DMS79 (cell line): Measurements from ENCODE around the gene FBXW8.
A peak's percentile ranks its signal among the peaks of the same experiment; 100 is the strongest.

Experiments
- DNase-seq: peaks from one replicate; lab custom pipeline; 2025; lab: John Stamatoyannopoulos, UW

FBXW8 gene, protein sequence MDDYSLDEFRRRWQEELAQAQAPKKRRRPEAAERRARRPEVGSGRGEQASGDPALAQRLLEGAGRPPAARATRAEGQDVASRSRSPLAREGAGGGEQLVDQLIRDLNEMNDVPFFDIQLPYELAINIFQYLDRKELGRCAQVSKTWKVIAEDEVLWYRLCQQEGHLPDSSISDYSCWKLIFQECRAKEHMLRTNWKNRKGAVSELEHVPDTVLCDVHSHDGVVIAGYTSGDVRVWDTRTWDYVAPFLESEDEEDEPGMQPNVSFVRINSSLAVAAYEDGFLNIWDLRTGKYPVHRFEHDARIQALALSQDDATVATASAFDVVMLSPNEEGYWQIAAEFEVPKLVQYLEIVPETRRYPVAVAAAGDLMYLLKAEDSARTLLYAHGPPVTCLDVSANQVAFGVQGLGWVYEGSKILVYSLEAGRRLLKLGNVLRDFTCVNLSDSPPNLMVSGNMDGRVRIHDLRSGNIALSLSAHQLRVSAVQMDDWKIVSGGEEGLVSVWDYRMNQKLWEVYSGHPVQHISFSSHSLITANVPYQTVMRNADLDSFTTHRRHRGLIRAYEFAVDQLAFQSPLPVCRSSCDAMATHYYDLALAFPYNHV

DNA sequence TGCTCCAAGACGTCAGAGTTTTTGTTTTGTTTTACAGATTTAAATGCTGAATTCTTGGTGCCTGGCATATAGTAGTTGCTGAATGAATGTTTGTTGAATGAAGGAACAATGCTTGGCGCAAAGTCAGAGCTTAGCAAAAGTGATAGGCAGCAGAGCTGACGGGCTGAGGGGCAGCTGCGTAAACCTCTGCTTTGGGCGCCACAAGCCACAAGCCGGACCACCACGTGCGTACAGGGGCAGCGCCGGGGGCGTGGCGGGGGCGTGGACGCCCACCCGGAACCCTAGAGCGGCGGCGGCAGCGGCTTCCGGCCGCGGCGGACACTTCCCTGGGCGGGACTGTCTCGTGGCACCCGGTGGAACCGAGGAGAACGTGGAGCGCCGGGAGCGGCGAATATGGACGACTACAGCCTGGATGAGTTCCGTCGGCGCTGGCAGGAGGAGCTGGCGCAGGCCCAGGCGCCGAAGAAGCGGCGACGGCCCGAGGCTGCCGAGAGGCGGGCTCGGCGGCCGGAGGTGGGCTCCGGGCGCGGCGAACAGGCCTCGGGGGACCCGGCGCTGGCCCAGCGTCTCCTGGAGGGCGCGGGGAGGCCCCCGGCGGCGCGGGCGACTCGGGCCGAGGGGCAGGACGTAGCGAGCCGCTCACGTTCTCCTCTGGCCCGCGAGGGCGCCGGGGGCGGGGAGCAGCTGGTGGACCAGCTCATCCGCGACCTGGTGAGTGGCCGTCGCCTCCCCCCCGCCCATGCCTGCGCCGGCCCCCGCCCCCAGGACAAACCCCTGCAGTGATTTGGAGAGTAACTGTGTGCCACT, at the start of gene FBXW8:
Gene FBXW8, plus strand, starts transcription at position 306 of the 807 bp plus-strand sequence. Its CDS starts 88 bp downstream, at position 394.
- peak; percentile 15 for DNase-seq

DNA sequence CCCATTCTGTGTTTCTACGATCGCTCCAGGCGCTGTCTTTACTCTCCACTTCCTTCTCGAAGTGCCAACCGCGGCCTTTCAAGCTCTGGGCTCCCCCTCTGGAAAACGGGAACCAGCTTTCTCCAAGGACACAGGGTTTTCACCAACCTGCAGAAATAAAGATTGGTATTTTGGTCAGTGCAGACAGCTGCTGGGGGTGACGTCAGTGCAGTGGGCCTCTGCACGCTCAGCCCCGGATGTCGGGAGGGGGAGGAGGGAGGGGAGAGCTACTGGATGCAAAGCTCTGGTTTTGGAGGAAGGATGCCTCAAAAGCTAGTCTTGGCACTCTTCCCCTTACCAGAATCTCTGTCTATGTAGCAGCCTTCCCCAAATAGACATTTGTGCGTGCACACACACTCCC, 49.4 kb upstream of the FBXW8 start:
- no peak for DNase-seq

DNA sequence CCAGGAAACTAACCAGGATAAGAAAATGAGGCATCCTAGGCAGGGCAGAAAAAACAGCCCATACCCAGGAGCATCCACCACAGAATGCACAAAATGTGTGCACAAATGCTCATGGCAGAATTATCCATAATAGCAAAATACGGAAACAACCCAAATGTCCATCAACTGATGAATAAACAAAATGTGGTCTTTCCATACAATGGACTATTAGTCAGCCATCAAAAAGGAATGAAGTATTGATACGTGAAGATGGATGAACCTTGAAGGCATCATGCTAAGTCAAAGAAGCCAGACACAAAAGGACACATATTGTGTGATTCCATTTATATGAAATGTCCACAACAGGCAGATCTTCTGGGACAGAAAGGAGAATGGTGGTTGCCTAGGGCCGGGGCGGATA, 48.6 kb upstream of the FBXW8 start:
- no peak for DNase-seq

DNA sequence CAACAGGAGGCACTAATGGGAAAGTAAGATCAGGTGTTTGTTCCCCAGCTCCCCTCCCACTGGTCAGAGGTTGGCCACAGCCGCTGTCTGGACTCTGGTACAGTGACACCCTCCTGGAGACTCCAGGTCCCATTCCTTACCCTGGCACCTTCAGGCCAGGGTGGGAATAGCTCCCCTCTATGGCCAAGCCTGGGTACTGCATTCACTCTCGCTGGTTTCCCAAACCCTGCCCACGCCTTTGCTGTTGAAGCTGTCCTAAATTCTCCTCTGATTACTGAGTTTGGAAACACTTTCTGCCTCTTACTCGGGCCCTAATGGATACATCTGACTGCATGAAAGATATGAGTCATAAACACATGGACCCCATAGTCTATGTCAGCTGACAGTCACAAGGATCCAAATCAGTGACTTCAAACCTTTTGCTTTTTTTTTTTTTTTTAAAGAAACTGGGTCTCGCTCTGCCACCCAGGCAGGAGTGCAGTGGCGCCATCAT, 47.4 kb upstream of the FBXW8 start:
- DNase-seq = no peak

DNA sequence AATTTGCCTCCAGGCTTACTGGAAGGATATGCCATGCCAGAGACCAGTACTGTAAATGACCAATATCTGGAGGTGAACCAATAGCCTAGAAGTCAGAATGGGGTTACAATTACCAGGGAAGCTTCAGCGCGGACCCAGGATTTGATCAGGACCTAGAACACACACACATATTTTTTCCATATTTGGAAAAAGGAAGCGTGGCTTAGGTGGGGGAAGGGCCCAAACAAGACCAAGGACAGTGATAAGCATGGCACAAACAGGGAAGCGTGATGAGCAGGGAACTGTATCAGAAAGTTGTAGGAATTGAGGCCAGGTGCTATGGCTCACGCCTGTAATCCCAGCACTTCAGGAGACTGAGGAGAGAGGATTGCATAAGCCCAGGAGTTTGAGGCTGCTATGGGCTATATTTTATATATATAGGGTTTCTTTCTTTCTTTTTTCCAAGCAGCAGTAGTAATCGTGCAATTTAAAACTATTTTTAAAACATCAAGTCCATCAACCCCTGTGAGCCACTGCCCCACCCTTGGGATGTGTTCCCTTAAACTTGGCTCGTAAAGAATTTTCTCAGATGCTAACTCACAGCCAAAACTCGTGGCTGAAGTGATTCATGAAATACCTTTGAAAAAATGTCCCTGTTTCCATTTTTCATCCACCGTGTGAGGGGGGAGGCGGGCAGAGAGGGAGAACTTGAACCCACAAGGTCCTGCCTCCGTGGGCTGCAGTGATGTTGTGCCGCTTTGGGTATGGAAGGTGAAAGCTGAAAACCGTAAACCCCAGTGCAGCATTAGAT, 46.2 kb upstream of the FBXW8 start:
- no peak for DNase-seq

DNA sequence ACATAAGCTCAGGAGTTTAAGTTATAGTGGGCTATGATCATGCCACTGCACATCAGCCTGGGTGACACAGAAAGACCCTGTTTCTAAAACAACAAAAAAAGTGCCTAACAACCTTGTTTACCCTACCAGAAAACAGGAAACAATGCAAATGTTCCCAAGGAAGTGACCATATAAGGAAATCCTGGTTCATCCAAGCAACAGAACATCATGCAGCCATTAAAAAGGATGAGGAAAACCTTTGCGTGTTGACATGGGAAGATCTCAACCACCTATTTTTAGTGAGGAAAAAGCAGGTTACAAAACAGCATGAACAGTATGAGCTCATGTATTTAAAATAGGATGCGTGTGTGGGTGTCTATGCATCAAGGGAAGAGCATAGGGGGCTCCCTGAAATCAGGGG, 43.2 kb upstream of the FBXW8 start:
- no peak for DNase-seq

DNA sequence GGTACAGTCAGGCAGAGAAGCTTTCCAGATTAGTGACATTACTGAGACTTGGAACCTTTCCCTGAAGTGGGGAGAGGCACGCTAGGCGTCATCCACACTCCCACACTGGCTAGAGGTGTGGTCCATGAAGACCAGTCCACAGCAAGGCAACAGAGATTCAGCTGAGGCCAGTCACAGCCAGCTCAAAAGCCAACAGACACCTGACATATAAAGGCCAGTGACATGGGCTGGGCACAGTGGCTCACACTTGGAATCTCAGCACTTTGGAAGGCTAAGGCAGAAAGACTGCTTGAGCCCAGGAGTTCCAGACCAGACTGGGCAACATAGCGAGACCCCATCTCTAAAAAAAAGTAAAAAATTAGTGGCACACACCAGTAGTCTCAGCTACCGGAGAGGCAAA, 40.4 kb upstream of the FBXW8 start:
- DNase-seq = no peak

DNA sequence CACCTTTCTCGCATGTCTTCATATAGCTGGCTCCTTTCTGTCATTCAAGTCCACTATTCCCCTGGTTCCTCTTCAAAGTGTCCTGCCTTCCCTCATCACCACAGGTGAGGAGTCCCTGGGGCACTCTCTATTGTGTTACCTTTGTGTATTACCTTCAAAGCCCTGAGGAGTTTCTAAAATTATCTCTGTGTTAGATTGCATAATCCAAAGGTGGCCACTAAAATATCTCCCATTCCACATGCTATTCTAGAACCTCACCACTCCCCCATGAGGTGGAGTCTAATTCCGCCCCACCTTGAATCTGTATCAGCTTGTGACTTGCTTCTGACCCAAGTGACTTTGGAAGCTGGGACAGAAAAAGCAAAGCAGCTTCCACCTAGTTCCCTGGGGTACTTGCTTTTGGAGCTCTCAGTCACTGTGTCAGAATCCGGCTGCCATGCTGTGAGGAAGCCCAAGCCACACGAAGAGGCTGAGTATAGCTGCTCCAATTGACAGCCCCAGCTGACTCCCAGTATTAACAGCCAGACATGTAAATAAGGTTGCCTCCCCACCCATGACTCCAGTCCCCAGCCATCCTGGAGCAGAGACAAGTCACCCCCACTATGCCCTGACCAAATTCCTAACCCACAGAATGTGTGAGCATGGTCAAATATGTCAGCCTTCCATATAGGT, 36.3 kb upstream of the FBXW8 start:
- DNase-seq = no peak

DNA sequence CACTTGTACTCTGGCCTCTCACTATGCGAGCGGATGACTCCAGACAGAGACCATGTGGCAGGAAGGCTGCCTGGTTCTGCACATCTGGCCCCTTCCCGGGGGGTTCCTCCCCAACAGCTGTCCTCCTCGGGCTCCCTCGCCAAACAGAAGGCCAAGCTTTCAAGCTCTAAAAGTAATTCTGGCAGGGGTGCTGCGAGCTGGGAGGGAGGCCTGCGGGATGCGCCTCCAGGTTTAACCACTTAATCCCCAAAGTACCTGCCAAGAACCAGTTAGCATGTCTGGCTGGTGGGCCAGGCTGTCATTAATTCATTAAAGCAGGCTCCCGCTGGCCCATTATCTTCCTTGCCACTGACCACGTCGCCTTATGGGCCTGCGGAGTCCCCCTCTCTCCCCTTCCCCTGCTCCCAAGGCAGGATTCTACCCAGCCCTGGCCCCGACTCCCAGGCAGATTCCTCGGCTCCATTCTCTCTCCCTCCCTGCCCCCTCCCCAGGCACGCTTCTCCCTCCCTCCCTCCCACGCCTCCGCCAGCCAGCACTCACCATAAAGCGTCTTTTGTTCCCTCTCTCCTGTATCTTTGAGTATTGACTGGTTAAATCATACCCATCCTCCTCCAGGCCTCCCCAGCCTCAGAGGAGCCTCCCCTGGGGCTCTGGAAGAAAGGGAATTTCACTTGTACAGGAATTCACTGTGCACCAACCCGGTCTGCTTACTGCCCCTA, 34.4 kb upstream of the FBXW8 start:
- DNase-seq = no peak

DNA sequence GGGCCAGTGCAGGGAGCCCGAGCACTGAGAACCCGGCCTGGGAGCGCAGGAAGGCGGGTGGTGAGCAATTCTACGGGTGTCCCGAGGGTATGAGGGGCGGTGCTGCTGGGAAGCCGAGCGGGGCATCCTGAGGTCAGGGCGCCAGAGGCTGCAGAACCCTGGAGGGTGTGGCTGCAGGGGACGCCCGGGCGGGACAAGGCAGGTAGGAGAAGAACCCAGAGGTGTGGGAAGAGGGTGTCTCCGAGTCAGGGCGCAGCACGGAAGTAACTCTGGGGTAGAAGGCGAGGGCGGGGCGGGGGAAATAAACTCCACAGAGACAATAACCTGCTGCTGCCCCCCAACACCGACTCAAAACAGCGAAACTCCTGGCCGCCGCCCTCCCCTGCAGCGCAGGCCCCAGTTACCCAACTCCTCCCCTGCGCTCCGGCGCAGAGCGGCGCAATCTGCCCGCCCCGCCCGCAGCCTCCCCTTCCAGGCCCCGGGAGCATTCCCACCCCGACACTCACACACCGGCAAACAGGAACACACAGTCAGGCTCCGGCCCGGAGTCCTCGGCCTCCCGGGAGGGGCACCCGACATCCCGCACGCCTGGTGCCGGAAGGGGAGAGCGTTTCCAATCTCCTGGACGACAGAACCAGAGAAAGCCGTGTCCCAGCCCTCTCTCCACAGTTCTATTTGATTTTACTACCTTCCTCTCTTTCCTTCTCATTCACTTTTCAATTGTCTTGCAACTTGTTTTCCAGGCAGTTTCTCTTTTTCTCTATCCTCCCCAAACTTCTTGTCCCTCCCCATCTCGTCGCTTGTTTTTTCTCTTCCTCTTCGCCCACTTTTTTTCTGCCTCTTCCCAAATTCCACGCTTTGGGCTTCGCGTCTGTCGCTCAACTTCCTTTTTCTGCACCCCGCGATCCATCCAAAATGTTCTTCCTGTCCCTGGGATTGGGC, 31.9 kb upstream of the FBXW8 start:
- DNase-seq = no peak

DNA sequence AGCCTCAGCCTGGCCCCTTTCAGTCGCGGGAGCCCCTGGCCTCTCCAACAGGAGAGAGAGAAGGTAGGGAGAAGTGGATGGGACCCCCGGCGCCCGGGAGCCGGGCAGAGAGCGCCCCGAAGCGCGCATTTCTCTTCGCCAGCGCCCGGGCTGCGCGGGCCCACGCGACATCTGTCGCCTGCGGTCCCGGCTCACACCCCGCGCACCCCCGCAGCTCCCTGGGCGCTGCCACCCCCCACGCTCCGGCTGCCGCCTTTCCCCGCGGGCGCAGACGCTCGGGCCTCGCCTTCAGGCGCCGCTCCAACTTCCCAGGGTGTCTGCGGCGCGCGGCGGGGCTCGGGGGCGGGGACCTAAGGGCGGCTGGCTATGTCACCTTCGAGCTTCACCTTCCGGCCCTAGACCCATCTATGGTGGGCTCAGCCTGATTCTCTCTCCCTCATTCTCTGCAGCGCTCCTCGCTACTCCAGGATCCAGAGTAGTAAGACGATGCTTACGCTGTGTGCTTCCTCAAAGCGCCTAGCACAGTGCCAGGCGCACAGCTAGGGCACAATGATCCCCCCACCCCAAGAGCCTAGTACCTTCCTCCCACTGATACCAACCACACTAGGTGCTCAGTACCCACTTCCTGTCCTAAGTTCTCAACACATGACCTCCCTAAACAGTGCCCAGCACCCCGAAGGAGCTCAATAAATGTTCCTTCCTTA, 31.1 kb upstream of the FBXW8 start:
- DNase-seq = no peak

DNA sequence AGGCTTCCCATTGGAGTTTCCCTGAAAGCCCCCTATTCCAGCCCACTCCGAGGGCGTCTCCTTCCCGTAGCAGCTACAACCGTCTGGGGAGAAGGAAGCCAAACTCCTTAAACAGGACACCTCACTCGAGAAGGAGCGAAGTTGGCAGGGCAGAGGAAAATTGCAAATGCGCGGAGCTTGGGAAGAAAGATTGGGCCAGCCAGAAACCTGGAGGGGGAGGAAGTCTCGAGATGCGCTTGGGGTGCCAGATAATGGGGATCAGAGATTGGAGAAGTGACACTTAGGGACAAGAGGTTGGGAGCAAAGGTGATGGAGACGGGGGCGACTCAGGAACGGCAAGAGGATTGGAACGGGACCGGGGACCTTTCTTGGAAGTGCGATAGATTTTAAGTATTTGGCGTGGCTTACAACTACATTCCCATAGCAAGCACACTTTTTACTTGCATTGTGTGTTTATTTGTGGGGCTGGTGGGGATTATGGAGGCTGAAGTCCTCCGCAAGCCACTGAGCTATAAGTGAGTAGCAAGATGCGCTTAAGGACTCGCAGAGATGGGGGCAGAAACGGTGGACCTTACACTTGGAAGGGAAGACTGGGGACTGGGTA, 30.4 kb upstream of the FBXW8 start:
- DNase-seq = no peak

DNA sequence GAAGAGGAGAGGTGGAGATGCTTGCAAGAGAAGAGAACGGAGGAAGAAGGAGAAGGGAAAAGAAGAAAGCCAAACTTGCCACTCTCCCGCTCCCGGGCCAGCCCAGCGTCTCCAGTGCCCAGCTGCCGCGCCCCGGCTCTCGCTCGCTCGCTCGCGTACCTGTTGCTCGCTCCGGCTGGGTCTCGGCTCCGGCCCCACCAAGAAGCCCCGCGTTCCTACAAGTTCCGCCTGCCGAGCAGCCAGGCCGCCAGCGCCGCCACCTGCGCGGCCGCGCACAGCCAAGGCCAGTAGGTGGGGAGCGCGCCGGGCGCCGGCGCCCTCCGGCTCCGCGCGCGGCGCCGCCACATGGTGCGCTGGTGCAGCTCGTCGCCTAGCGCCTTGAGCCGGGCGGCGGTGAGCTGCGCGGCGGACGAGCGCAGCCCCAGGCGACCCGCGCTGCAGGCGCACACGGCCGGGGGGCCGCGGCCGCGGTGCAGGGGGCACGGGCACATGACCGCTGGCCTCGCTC, 29.9 kb upstream of the FBXW8 start:
- DNase-seq = no peak

DNA sequence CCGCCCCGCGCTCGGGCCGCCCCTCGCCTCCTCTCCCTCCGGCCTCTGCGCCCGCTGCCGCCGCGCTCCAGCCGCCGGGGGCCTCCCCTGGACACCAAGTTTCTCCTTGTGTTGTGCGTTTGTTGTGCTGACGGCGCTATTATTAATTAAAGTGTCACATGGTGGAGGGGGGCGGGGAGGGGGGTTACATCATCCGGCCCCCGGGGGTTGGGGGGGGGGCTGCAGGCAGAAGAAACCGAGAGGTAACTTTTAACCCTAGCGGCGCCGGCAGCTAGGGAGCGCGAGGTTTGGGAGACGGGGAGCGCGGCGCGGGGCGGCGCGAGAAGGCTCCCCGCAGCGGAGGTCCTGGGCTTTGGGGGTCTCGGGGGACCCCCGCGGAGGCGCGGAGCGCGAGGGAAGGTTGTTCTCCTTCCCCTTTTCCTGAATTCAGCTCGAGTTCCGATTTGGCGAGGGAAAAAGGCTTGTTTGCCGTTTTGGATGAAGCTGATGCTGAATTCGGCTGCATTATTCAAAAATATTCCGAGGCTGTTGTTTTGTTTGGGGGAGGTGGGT, 29.3 kb upstream of the FBXW8 start, which contains the start of gene HRK:
Gene HRK, minus strand, starts transcription at position 117 of the 552 bp plus-strand sequence. CDS start 134 bp downstream, outside the sequence.
- DNase-seq = no peak

DNA sequence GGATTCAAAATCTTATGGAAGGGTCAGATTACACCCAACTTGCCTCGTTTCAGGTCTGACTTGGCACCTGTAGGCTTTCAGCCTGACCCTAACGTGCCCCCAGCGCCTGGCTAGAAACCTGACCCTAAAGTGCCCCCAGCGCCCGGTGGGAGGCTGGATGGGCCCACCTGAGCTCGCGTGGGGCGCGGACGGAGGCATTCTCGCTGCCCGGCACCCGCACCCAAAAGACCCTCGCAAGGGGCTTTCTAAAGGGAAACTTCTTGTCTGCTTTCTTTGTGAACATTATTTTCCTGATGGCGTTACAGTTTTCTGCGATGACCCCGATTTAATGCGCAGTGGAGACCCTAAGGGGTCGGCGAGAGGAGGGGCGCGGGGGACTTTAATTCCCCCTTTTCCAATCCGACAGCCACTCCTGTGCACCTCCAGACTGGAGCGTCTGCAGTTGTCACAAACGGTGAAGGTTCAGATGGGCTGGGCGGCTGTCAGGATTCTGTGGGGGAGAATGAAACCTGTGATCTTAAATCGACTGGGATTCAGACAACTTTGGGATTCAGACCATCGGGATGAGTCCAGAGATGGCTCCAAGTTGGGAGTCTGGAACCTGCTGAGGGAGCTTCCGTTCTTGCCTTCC, 28.8 kb upstream of the FBXW8 start:
- DNase-seq = no peak

DNA sequence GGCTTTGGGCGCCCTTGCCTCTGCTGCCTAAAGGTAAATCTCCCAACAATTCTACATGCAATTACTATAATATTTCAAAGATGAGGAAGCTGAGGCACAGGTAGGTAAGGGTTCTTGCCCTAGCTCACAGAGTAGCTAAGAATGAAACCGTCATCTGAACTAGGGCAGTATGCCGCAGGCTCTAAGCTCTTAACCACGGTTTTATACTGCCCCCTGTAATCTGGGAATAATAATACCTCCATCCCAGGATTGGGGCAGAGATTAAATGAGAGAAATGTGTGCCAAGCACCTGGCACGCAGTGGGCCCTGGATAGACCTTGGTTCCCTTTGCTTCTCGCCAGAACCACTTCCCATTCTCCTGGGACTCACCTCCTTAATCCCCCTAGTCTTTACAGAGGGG, 28.0 kb upstream of the FBXW8 start:
- DNase-seq = no peak

DNA sequence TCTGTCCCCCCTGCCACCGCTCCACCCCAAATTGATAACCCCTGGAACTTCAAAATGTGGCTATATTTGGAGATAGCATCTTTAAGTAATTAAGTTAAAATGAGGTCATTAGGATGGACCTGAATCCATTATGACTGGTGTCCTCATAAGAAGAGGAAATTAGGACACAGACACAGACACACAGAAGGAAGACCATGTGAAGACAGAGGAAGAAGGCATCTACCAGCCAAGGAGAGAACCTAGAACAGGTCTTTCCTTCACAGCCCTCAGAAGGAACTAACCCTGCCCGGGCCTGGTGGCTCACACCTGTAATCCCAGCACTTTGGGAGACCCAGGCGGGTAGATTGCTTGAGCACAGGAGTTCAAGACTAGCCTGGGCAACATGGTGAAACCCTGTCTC, 25.9 kb upstream of the FBXW8 start:
- DNase-seq = no peak
